ENCODE data around the gene KCNH2. TPM values are rescaled to one million over a fixed set of nuclear protein-coding genes. Genes with fewer than 3 reads are reported as not detected.

KCNH2 gene
- total and polyA plus RNA-seq, 10 of the 15 experiments (the other 5 are each of a cell fraction or from before 2014, with no cell fraction given), result 0.04 to 0.24 (median 0.17) TPM; not detected in 6

DNA sequence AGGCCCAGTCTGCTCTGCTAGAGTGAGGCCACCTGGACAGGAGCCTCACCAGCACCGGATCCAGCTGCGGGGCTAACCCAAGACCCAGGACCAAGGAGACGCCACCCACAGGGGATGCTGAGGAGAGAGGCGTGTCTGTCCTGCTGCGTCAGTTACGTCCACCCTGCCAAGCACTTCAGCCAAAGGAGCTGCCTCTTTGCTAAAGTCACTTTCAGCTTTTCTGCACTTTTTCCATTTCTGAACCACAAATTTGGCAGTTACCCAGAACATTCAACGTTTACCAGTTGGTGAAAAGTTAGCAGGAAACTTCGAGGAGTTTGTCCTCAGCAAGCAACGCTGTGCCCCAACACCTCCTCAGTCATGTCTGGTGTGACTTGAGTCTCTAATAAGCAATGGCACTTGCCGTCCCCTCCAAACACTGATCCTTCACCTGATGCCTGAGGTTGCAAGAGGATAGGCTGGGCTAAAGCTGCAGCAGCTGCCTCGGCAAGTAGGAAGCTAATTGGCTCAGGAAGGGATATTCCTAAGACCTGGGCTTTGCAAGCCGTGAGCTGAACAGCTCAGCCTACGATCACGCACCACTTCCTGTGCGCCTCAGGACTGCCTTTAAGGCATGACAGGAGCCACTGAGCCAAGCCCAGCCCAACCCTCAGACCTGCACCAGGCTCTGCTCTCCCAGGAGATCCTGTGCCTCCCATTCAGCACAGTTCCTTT, 40.1 kb downstream of the KCNH2 start:
- intact Hi-C loops (cut with micrococcal nuclease; ENCODE audit: unreplicated experiment), result no loop called here
- ChIA-PET RAD21 (ENCODE audit: unreplicated experiment) (no interaction called here), POLR2A (no interaction called here), SMC1A (ENCODE audit: uncharacterized antibody, unreplicated experiment) (no interaction called here), CTCF (interaction anchor here (0.6 kb wide), 1 partner anchor 1162 kb away, joined by 3 read pairs; no protein-coding TSS in a partner anchor)
- Histone ChIP-seq H3K79me2 (ENCODE audit: control insufficient read depth, insufficient read depth, low read length) (no peaks in the 10 kb centered on the region), H2AFZ (ENCODE audit: control insufficient read depth, low read depth, low read length) (no peak overlapping the region), H3K9me3 (replicated peaks; ENCODE audit: control insufficient read depth, insufficient read depth, low read length) (no peaks in the 10 kb centered on the region), H3K4me2 (ENCODE audit: control insufficient read depth, insufficient read depth) (no peak overlapping the region), H3K36me3 (ENCODE audit: control insufficient read depth in 2 of 2, insufficient read depth in 2 of 2, low read length in 1 of 2) (no peaks in the 10 kb centered on the region), H3K27ac (ENCODE audit: control insufficient read depth, insufficient read depth) (no peak overlapping the region), H3K4me3 (no peak overlapping the region), H3K9ac (ENCODE audit: control insufficient read depth, insufficient read depth, low read length) (no peak overlapping the region), H3K27me3 (replicated peaks in 1 of 2; ENCODE audit: control insufficient read depth in 2 of 2, insufficient read depth in 2 of 2, low read length in 1 of 2) (peaks cover 0 to 2% of the 10 kb centered on the region in 2 experiments; a peak in 2 of 4 replicates), H4K20me1 (ENCODE audit: control insufficient read depth, insufficient read depth) (no peaks in the 10 kb centered on the region), H3K4me1 (ENCODE audit: control insufficient read depth, insufficient read depth, low read length) (no peaks in the 10 kb centered on the region)
- ATAC-seq (no peak), DNase-seq (ENCODE audit: low read depth, low spot score) (no peak), FAIRE-seq (no peak)
- no TSS peak for BruUV-seq (replicated peaks)
- WGBS (ENCODE audit: insufficient coverage, insufficient replicate concordance, low lambda C conversion rate, missing lambda C conversion rate), result 11% methylated on average over 15 of the region's 15 CpGs
- in situ Hi-C loops (cut with MboI), result no loop called here
- TF ChIP-seq RFX5 (IDR thresholded peaks at IDR 0.05; ENCODE audit: low read depth, low read length) (no peak), IRF5 (IDR thresholded peaks at IDR 0.05; ENCODE audit: borderline replicate concordance) (no peak), NR2C2 (IDR thresholded peaks at IDR 0.05; ENCODE audit: borderline replicate concordance, control insufficient read depth, insufficient read length, low read depth) (no peak), MEF2B (IDR thresholded peaks at IDR 0.05; ENCODE audit: partially characterized antibody, poor library complexity, severe bottlenecking) (no peak), EP300 (IDR thresholded peaks at IDR 0.05; ENCODE audit: borderline replicate concordance in 1 of 2, control insufficient read depth in 1 of 2, low read depth in 2 of 2, low read length in 2 of 2) (no peak), IKZF1 (conservative IDR thresholded peaks at IDR 0.05) (no peak), CBFB (IDR thresholded peaks at IDR 0.05; ENCODE audit: low read depth) (no peak), SREBF2 (IDR thresholded peaks at IDR 0.05; ENCODE audit: low read length) (no peak), ZNF24 (IDR thresholded peaks at IDR 0.05) (no peak), ETV6 (conservative IDR thresholded peaks at IDR 0.05 in 1 of 2, IDR thresholded peaks at IDR 0.05 in 1 of 2; ENCODE audit: borderline replicate concordance in 1 of 2, low read depth in 1 of 2) (no peak), STAT3 (IDR thresholded peaks at IDR 0.05; ENCODE audit: low read depth, low read length) (no peak), EGR1 (IDR thresholded peaks at IDR 0.05; ENCODE audit: borderline replicate concordance in 1 of 2, low read depth in 2 of 2, low read length in 2 of 2) (no peak), MYB (IDR thresholded peaks at IDR 0.05; ENCODE audit: borderline replicate concordance, low read depth, low read length) (no peak)
- TF ChIP-seq, protein P1, sequence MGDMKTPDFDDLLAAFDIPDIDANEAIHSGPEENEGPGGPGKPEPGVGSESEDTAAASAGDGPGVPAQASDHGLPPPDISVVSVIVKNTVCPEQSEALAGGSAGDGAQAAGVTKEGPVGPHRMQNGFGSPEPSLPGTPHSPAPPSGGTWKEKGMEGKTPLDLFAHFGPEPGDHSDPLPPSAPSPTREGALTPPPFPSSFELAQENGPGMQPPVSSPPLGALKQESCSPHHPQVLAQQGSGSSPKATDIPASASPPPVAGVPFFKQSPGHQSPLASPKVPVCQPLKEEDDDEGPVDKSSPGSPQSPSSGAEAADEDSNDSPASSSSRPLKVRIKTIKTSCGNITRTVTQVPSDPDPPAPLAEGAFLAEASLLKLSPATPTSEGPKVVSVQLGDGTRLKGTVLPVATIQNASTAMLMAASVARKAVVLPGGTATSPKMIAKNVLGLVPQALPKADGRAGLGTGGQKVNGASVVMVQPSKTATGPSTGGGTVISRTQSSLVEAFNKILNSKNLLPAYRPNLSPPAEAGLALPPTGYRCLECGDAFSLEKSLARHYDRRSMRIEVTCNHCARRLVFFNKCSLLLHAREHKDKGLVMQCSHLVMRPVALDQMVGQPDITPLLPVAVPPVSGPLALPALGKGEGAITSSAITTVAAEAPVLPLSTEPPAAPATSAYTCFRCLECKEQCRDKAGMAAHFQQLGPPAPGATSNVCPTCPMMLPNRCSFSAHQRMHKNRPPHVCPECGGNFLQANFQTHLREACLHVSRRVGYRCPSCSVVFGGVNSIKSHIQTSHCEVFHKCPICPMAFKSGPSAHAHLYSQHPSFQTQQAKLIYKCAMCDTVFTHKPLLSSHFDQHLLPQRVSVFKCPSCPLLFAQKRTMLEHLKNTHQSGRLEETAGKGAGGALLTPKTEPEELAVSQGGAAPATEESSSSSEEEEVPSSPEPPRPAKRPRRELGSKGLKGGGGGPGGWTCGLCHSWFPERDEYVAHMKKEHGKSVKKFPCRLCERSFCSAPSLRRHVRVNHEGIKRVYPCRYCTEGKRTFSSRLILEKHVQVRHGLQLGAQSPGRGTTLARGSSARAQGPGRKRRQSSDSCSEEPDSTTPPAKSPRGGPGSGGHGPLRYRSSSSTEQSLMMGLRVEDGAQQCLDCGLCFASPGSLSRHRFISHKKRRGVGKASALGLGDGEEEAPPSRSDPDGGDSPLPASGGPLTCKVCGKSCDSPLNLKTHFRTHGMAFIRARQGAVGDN (IDR thresholded peaks at IDR 0.05), result no peak
- TF ChIP-seq, protein P2, sequence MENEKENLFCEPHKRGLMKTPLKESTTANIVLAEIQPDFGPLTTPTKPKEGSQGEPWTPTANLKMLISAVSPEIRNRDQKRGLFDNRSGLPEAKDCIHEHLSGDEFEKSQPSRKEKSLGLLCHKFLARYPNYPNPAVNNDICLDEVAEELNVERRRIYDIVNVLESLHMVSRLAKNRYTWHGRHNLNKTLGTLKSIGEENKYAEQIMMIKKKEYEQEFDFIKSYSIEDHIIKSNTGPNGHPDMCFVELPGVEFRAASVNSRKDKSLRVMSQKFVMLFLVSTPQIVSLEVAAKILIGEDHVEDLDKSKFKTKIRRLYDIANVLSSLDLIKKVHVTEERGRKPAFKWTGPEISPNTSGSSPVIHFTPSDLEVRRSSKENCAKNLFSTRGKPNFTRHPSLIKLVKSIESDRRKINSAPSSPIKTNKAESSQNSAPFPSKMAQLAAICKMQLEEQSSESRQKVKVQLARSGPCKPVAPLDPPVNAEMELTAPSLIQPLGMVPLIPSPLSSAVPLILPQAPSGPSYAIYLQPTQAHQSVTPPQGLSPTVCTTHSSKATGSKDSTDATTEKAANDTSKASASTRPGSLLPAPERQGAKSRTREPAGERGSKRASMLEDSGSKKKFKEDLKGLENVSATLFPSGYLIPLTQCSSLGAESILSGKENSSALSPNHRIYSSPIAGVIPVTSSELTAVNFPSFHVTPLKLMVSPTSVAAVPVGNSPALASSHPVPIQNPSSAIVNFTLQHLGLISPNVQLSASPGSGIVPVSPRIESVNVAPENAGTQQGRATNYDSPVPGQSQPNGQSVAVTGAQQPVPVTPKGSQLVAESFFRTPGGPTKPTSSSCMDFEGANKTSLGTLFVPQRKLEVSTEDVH (IDR thresholded peaks at IDR 0.05; ENCODE audit: low read depth, partially characterized antibody), result no peak
